HEK293 (cell line): Measurements from ENCODE around the gene CYB5R2.

Source experiments
- CTCF ChIA-PET: fragments of 350-600 bp; formaldehyde crosslinking; extraction: SDS; loops from one replicate; lab custom pipeline; 2021; ENCODE audit warnings: antibody characterized with exemption; lab: Yijun Ruan, JAX
- POLR2A ChIA-PET: fragments of 300-600 bp; formaldehyde crosslinking; extraction: SDS; loops from one replicate; lab custom pipeline; 2020; ENCODE audit warnings: antibody characterized with exemption, inconsistent platforms; lab: Yijun Ruan, JAX
- H3K27ac ChIP-seq: fragments of 200-500 bp; sonication (Bioruptor generic); 2 replicates; pipeline ENCODE4 v1.5.1; 2014; ENCODE audit warnings: low read depth, low read length, control low read depth, inconsistent platforms; ENCODE audit errors: extremely low read depth
- H3K36me3 ChIP-seq, 2 experiments: fragments of 200-500 bp in 1 of 2; sonication (Bioruptor generic) in 1 of 2; 1 replicate in 1 of 2; 2 replicates in 1 of 2; pipeline ENCODE4 v1.5.1; 2014 to 2017; ENCODE audit warnings: inconsistent platforms in 2 of 2, low read length in 2 of 2; ENCODE audit not compliant: control insufficient read depth in 2 of 2, insufficient read depth in 1 of 2
- H3K4me1 ChIP-seq: fragments of 200-500 bp; sonication (Bioruptor generic); 2 replicates; pipeline ENCODE4 v1.5.1; 2014; ENCODE audit warnings: mild to moderate bottlenecking, low read length, inconsistent platforms; ENCODE audit not compliant: control insufficient read depth, insufficient read depth
- H3K4me3 ChIP-seq: 2 replicates; pipeline ENCODE4 v1.5.1; 2011; ENCODE audit warnings: low read depth, mild to moderate bottlenecking, control low read depth, low read length, moderate library complexity
- H3K9me3 ChIP-seq: fragments of 200-500 bp; sonication (Bioruptor generic); 2 replicates; pipeline ENCODE4 v1.5.1; 2014; ENCODE audit warnings: low read depth, low read length, inconsistent platforms; ENCODE audit not compliant: control insufficient read depth, insufficient read depth
- FEZF1 ChIP-seq: fragments of 450-650 bp; formaldehyde crosslinking; IDR thresholded peaks from 2 replicates; pipeline ENCODE4 v1.5.1; 2016; ENCODE audit warnings: missing biosample characterization, missing genetic modification characterization
- SCRT1 ChIP-seq: fragments of 450-650 bp; formaldehyde crosslinking; IDR thresholded peaks from 2 replicates; pipeline ENCODE4 v1.5.1; 2016; ENCODE audit warnings: missing biosample characterization, missing genetic modification characterization, borderline replicate concordance
- TRIM28 ChIP-seq: IDR thresholded peaks from 2 replicates; pipeline ENCODE4 v1.6.1; 2011; ENCODE audit warnings: low read length, control low read depth, borderline replicate concordance
- ZBTB20 ChIP-seq: fragments of 450-650 bp; formaldehyde crosslinking; IDR thresholded peaks from 2 replicates; pipeline ENCODE4 v1.5.1; 2016; ENCODE audit warnings: missing biosample characterization, missing genetic modification characterization
- ZBTB7A ChIP-seq: fragments of 450-650 bp; formaldehyde crosslinking; IDR thresholded peaks from 2 replicates; pipeline ENCODE4 v1.5.1; 2016; ENCODE audit warnings: low read depth, missing biosample characterization, missing genetic modification characterization
- ZBTB8A ChIP-seq: fragments of 450-650 bp; formaldehyde crosslinking; IDR thresholded peaks from 2 replicates; pipeline ENCODE4 v1.5.1; 2016; ENCODE audit warnings: missing biosample characterization, missing genetic modification characterization
- ZNF184 ChIP-seq: fragments of 450-650 bp; IDR thresholded peaks from 2 replicates; pipeline ENCODE4 v1.5.1; 2018; ENCODE audit warnings: missing biosample characterization, mild to moderate bottlenecking, missing genetic modification characterization
- ZNF24 ChIP-seq: fragments of 450-650 bp; formaldehyde crosslinking; IDR thresholded peaks from 2 replicates; pipeline ENCODE4 v1.5.1; 2016; ENCODE audit warnings: missing biosample characterization, missing genetic modification characterization
- ZNF274 ChIP-seq, 2 experiments: fragments of 200-500 bp in 1 of 2; fragments of 450-650 bp in 1 of 2; sonication (Bioruptor generic) in 1 of 2; formaldehyde crosslinking in 1 of 2; IDR thresholded peaks; 2 replicates each; pipeline versions ENCODE4 v1.5.1 to v1.6.1; 2014 to 2016; ENCODE audit warnings: borderline replicate concordance in 1 of 2, inconsistent platforms in 1 of 2, low read length in 1 of 2, missing biosample characterization in 1 of 2, missing genetic modification characterization in 1 of 2
- ZNF37A ChIP-seq: fragments of 450-650 bp; IDR thresholded peaks from 2 replicates; pipeline ENCODE4 v1.5.1; 2018; ENCODE audit warnings: missing biosample characterization, missing genetic modification characterization
- ZNF529 ChIP-seq: fragments of 450-650 bp; formaldehyde crosslinking; IDR thresholded peaks from 2 replicates; pipeline ENCODE4 v1.5.1; 2017; ENCODE audit warnings: missing genetic modification characterization, missing biosample characterization; ENCODE audit not compliant: insufficient replicate concordance
- ZNF549 ChIP-seq: fragments of 450-650 bp; IDR thresholded peaks from 2 replicates; pipeline ENCODE4 v1.5.1; 2018; ENCODE audit warnings: missing biosample characterization, missing genetic modification characterization, mild to moderate bottlenecking, inconsistent platforms, moderate library complexity
- ZNF571 ChIP-seq: fragments of 450-650 bp; formaldehyde crosslinking; IDR thresholded peaks from 2 replicates; pipeline ENCODE4 v1.5.0; 2017; ENCODE audit warnings: missing biosample characterization, missing genetic modification characterization
- ZNF600 ChIP-seq: fragments of 450-650 bp; formaldehyde crosslinking; IDR thresholded peaks from 2 replicates; pipeline ENCODE4 v1.5.1; 2016; ENCODE audit warnings: missing biosample characterization, missing genetic modification characterization
- ZNF664 ChIP-seq: fragments of 450-650 bp; formaldehyde crosslinking; IDR thresholded peaks from 2 replicates; pipeline ENCODE4 v1.5.1; 2016; ENCODE audit warnings: missing biosample characterization, missing genetic modification characterization
- ZNF677 ChIP-seq: fragments of 450-650 bp; IDR thresholded peaks from 2 replicates; pipeline ENCODE4 v1.5.0; 2018; ENCODE audit warnings: missing biosample characterization, mild to moderate bottlenecking, missing genetic modification characterization, moderate library complexity
- TF ChIP-seq, protein P1 (sequence below): fragments of 450-650 bp; formaldehyde crosslinking; IDR thresholded peaks from 2 replicates; pipeline ENCODE4 v1.5.1; 2016; ENCODE audit warnings: missing biosample characterization, missing genetic modification characterization, borderline replicate concordance
- TF ChIP-seq, protein P2 (sequence below): fragments of 450-650 bp; formaldehyde crosslinking; IDR thresholded peaks from 2 replicates; pipeline ENCODE4 v1.5.1; 2016; ENCODE audit warnings: missing biosample characterization, missing genetic modification characterization
- TF ChIP-seq, protein P3 (sequence below): fragments of 450-650 bp; formaldehyde crosslinking; IDR thresholded peaks from 2 replicates; pipeline ENCODE4 v1.5.1; 2016; ENCODE audit warnings: missing biosample characterization, missing genetic modification characterization

CYB5R2 gene

DNA sequence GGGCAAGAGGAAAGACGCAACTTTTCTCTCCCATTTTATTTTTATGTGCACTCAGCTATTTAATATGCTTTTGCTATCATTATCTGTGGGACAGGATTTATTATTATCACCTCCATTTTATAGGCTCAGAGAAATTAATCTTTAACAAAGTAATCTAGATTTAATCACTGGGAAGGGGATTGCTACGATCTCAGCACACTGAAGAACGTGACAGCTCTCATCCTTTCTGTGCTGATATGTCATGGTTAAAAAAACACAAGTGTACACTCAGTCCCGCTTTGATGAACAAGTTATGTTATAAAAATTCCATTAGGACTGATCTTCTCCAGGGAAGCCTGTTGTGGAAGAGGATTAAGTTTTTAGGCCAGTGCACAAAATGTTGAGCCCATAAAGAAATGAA is 37.6 kb downstream of the CYB5R2 start (continued):
- no peak for TF ChIP-seq ZNF664
- TF ChIP-seq ZNF677 (tag by site-specific recombination): no peak
- TF ChIP-seq ZNF571: no peak
- no peak for TF ChIP-seq ZNF184 (tag by site-specific recombination)
- TF ChIP-seq, protein P1, sequence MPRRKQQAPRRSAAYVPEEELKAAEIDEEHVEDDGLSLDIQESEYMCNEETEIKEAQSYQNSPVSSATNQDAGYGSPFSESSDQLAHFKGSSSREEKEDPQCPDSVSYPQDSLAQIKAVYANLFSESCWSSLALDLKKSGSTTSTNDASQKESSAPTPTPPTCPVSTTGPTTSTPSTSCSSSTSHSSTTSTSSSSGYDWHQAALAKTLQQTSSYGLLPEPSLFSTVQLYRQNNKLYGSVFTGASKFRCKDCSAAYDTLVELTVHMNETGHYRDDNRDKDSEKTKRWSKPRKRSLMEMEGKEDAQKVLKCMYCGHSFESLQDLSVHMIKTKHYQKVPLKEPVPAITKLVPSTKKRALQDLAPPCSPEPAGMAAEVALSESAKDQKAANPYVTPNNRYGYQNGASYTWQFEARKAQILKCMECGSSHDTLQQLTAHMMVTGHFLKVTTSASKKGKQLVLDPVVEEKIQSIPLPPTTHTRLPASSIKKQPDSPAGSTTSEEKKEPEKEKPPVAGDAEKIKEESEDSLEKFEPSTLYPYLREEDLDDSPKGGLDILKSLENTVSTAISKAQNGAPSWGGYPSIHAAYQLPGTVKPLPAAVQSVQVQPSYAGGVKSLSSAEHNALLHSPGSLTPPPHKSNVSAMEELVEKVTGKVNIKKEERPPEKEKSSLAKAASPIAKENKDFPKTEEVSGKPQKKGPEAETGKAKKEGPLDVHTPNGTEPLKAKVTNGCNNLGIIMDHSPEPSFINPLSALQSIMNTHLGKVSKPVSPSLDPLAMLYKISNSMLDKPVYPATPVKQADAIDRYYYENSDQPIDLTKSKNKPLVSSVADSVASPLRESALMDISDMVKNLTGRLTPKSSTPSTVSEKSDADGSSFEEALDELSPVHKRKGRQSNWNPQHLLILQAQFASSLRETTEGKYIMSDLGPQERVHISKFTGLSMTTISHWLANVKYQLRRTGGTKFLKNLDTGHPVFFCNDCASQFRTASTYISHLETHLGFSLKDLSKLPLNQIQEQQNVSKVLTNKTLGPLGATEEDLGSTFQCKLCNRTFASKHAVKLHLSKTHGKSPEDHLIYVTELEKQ (tag by site-specific recombination): no peak
- TF ChIP-seq ZBTB8A (tag by site-specific recombination): no peak
- TF ChIP-seq, all 188 proteins: peak for 0

DNA sequence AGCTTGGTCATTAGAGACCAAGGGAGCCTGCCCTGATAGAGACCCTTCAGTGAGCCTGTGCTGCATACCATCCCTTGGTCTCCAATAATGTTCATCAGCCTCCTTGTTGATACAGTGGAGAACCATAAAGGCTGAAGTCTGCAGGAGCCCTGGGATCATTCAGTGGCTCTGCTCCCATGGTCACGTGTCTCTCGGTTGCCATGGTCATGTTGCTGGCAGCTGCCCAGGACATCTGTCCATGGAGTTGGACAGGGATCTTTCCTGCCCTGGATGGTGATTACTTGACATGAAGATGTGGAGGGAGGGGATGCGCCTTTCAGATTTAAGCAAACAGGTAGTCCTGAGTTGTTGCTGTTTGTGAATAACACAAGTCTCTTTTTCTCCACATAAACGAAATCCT is 38.2 kb downstream of the CYB5R2 start:
- no peaks in the 10 kb centered on the region for H3K4me1 ChIP-seq
- no peaks in the 10 kb centered on the region for H3K9me3 ChIP-seq
- CTCF ChIA-PET: no interaction called here
- no peak overlapping the region for H3K27ac ChIP-seq
- H3K36me3 ChIP-seq: peaks cover 0 to 58% of the 10 kb centered on the region in 2 experiments; a peak in 1 of 3 replicates
- TF ChIP-seq ZNF24 (tag by site-specific recombination): no peak
- H3K4me3 ChIP-seq: no peak overlapping the region
- POLR2A ChIA-PET: no interaction called here

DNA sequence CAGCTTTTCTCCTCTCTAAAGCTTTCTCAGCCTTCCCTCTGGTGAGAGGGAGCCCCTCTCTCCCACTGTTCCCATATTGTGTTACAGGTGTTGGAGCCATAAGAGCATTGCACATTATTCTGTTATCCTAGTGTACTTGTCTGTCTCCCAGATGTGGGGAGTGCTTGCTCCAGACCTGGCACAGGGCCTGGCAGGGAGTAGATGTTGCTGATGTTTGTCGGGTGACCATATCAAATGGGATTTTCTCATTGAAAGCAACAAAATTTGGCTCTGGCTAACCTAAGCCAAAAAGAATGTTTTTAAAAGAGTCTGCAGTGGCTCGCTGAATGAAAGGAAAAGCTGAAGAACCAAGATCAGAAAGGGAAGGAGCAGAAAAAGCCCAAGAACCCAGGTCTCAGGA is 41.1 kb downstream of the CYB5R2 start:
- ChIA-PET CTCF (no interaction called here), POLR2A (no interaction called here)
- H3K4me1 ChIP-seq: no peaks in the 10 kb centered on the region
- peaks cover 0 to 66% of the 10 kb centered on the region in 2 experiments; a peak in 1 of 3 replicates for H3K36me3 ChIP-seq
- no peak overlapping the region for H3K27ac ChIP-seq
- no peaks in the 10 kb centered on the region for H3K9me3 ChIP-seq
- no peak for TF ChIP-seq ZNF274 (IDR thresholded peaks at IDR 0.05; ENCODE audit: low read length)
- TF ChIP-seq ZNF274 (tag by site-specific recombination; IDR thresholded peaks at IDR 0.05; ENCODE audit: borderline replicate concordance): no peak
- no peak for TF ChIP-seq TRIM28
- no peak for TF ChIP-seq ZNF37A (tag by site-specific recombination)
- no peak for TF ChIP-seq SCRT1
- no peak for TF ChIP-seq FEZF1 (tag by site-specific recombination)
- no peak for TF ChIP-seq ZNF549
- TF ChIP-seq ZBTB7A (tag by site-specific recombination): no peak
- TF ChIP-seq, protein P2, sequence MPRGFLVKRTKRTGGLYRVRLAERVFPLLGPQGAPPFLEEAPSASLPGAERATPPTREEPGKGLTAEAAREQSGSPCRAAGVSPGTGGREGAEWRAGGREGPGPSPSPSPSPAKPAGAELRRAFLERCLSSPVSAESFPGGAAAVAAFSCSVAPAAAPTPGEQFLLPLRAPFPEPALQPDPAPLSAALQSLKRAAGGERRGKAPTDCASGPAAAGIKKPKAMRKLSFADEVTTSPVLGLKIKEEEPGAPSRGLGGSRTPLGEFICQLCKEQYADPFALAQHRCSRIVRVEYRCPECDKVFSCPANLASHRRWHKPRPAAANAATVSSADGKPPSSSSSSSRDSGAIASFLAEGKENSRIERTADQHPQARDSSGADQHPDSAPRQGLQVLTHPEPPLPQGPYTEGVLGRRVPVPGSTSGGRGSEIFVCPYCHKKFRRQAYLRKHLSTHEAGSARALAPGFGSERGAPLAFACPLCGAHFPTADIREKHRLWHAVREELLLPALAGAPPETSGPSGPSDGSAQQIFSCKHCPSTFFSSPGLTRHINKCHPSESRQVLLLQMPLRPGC (tag by site-specific recombination): no peak
- no peak for TF ChIP-seq ZNF600 (tag by site-specific recombination)
- TF ChIP-seq, protein P3, sequence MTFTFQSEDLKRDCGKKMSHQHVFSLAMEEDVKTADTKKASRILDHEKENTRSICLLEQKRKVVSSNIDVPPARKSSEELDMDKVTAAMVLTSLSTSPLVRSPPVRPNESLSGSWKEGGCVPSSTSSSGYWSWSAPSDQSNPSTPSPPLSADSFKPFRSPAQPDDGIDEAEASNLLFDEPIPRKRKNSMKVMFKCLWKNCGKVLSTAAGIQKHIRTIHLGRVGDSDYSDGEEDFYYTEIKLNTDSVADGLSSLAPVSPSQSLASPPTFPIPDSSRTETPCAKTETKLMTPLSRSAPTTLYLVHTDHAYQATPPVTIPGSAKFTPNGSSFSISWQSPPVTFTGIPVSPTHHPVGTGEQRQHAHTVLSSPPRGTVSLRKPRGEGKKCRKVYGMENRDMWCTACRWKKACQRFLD (tag by site-specific recombination): no peak
- TF ChIP-seq ZNF529 (tag by site-specific recombination): no peak
- TF ChIP-seq ZBTB20 (tag by site-specific recombination): no peak
- no peak overlapping the region for H3K4me3 ChIP-seq
